ENCODE data around the gene ZFYVE9. TPM values are rescaled to one million over a fixed set of nuclear protein-coding genes. Genes with fewer than 3 reads are reported as not detected.

The ZFYVE9 gene
- total and polyA plus RNA-seq, 10 of the 15 experiments (the other 5 are each of a cell fraction or from before 2014, with no cell fraction given), result 0.26 to 6.9 (median 2.3) TPM

- no peak for TF ChIP-seq REST (IDR thresholded peaks at IDR 0.05; ENCODE audit: low read depth, low read length)
- no peak for TF ChIP-seq BHLHE40 (IDR thresholded peaks at IDR 0.05; ENCODE audit: borderline replicate concordance in 1 of 2, low read depth in 2 of 2, low read length in 1 of 2)
- TF ChIP-seq CHD1 (IDR thresholded peaks at IDR 0.05; ENCODE audit: low read depth, low read length), result no peak
- no peak for TF ChIP-seq TCF3 (IDR thresholded peaks at IDR 0.05; ENCODE audit: borderline replicate concordance, insufficient read depth, low read depth, low read length)
- no peak for TF ChIP-seq GABPA (IDR thresholded peaks at IDR 0.05; ENCODE audit: low read depth)
- TF ChIP-seq MAX (IDR thresholded peaks at IDR 0.05; ENCODE audit: low read depth, low read length), result no peak
- TF ChIP-seq RELA (IDR thresholded peaks at IDR 0.05; ENCODE audit: borderline replicate concordance, partially characterized antibody), result no peak
- TF ChIP-seq HCFC1 (IDR thresholded peaks at IDR 0.05; ENCODE audit: low read length), result no peak
- 0 out of 2 replicates have a peak, but pooled peaks have one; percentile 44 for TF ChIP-seq RELB (IDR thresholded peaks at IDR 0.05; ENCODE audit: low read depth)
- peak in 1 of 2 experiments; percentile 62; a peak in 1 of 4 replicates for TF ChIP-seq CEBPB (IDR thresholded peaks at IDR 0.05; ENCODE audit: borderline replicate concordance in 1 of 2, low read depth in 2 of 2, low read length in 2 of 2)
- no peak for TF ChIP-seq PML (IDR thresholded peaks at IDR 0.05; ENCODE audit: low read length)
- no peak for TF ChIP-seq BMI1 (IDR thresholded peaks at IDR 0.05; ENCODE audit: borderline replicate concordance)
- no peak for TF ChIP-seq ZSCAN29 (IDR thresholded peaks at IDR 0.05)
- TF ChIP-seq SMARCA5 (IDR thresholded peaks at IDR 0.05), result no peak
- TF ChIP-seq MTA2 (IDR thresholded peaks at IDR 0.05; ENCODE audit: low read depth), result 0 out of 2 replicates have a peak, but pooled peaks have one; percentile 45
- no peak for TF ChIP-seq NFIC (IDR thresholded peaks at IDR 0.05; ENCODE audit: low read depth, low read length)
- TF ChIP-seq ZNF207 (IDR thresholded peaks at IDR 0.05; ENCODE audit: borderline replicate concordance), result no peak
- no peak for TF ChIP-seq SIN3A (IDR thresholded peaks at IDR 0.05; ENCODE audit: low read depth, low read length)
- TF ChIP-seq CEBPZ (IDR thresholded peaks at IDR 0.05; ENCODE audit: low read depth, low read length), result no peak
- no peak for TF ChIP-seq POLR2A (IDR thresholded peaks at IDR 0.05; ENCODE audit: low read depth, low read length)
- TF ChIP-seq MEF2B (IDR thresholded peaks at IDR 0.05; ENCODE audit: partially characterized antibody, poor library complexity, severe bottlenecking), result peak; percentile 35
- TF ChIP-seq RCOR1 (conservative IDR thresholded peaks at IDR 0.05; ENCODE audit: low read depth, low read length), result no peak
- TF ChIP-seq ASH2L (IDR thresholded peaks at IDR 0.05; ENCODE audit: borderline replicate concordance, low read depth), result no peak
These were observed 39.4 kb upstream of the ZFYVE9 start (continued) for GRCh38 chr1:52102336-52103013.

All from GM12878 (cell line).